Activated CD8-positive, alpha-beta memory T cell treated with anti-CD3 and anti-CD28 coated beads for 36 hours (primary cell): ENCODE results near the gene MECR. TPM values are rescaled to one million over a fixed set of nuclear protein-coding genes. Genes with fewer than 3 reads are reported as not detected.
"Not testable (repeated sequence)": the region's sequence is repeated elsewhere in the genome, so short reads cannot be mapped to it uniquely, and the experiment has no call there.

Experiments
- CTCF ChIA-PET: fragments of 350-600 bp; sonication (Branson Sonifier 250); formaldehyde crosslinking; loops from one replicate; lab custom pipeline; 2021; ENCODE audit warnings: antibody characterized with exemption; lab: Charles Lee
- POLR2A ChIA-PET: fragments of 350-600 bp; sonication (Branson Sonifier 250); formaldehyde crosslinking; loops from one replicate; lab custom pipeline; 2021; ENCODE audit warnings: antibody characterized with exemption; lab: Charles Lee
- total RNA-seq, 2 experiments: library from RNA; stranded (reverse); gene quantifications; one replicate each; pipeline ENCODE4 v1.2.3, GENCODE V29; 2021

Gene MECR
- total RNA-seq, 2 experiments from 2014 or later: 46.4 to 46.7 TPM

DNA sequence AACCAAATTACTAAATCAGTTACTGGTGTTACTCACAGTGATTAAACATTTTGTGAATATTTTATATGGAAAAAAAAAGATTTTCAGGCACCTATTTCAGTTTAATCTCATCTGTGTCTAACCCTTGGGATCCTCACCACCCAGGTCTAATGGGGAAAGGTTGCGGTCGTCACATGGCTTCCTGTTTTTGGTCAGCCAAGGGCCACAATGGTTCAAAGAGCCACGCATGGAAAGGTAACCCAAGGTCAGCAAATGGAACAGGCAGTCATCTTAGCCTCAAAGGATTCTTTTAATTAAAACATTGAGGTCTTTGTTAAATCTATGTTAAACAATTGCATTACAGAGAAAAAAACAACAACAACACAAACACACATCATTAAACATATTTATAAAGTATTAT lies 71.0 kb downstream of the MECR start:
- CTCF ChIA-PET: interaction anchor here (0.6 kb wide), 2 partner anchors 20 to 1723 kb away, joined by 3 to 5 read pairs; no protein-coding TSS in a partner anchor
- POLR2A ChIA-PET: no interaction called here

DNA sequence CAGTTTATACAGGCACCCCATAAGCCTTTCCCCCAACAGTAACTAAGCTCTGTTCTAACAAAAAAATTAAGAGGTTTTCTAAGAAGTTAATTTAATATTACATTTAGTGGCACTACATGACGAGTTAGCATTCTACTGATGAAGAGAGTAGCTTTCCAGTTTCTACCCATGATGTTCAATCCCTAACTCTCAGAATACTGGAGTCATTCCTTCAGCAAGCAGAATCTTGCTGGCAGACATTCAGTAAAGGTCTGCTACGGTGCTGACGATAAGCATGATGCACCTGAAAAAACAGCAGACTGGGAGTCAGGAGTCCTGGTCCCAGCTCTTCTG lies 73.5 kb downstream of the MECR start:
- ChIA-PET POLR2A (interaction anchor here (0.6 kb wide), 1 partner anchor 21 kb away, joined by 7 read pairs; no protein-coding TSS in a partner anchor), CTCF (interaction anchor here (0.9 kb wide), 1 partner anchor 32 kb away, joined by 3 read pairs; no protein-coding TSS in a partner anchor)

DNA sequence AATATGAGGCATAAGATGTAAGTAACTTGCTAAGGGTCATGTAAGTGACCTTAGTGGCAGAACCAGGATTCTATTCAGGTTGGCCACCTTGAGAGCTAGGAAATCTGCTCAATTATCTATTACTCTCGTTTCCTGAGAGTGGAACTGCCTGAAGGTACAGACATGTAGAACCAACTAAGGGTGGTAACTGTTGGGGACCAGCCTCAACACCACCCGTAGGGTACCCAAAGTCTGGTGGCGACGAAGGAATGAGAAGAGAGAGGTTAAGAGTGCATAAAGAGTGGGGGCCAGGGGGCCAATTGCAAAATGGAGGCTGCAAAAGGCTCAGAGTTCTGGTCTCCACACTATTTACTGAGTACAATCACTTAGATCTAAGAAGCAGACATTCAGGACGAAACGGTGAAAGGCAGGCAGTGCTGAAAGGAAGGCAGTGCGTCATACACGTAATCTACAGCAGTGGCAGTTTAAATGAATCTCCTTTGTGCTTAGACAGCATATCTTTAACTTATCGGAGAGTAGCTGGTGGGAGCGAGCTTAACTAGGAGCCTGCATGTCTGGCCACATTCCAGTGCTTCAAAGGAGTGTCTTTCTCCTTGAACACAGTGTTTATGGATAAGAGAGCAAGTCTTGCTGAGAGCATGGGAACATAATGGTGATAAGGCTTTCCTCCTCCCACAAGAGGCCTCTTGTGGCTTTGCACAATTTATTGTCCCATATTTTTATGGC lies 74.0 kb downstream of the MECR start:
- ChIA-PET POLR2A (interaction anchor here (0.6 to 0.7 kb wide), 2 partner anchors 21 to 267 kb away, joined by 6 to 7 read pairs; no protein-coding TSS in a partner anchor), CTCF (interaction anchor here (0.7 to 0.9 kb wide), 2 partner anchors 10 to 31 kb away, joined by 3 read pairs; no protein-coding TSS in a partner anchor)

DNA sequence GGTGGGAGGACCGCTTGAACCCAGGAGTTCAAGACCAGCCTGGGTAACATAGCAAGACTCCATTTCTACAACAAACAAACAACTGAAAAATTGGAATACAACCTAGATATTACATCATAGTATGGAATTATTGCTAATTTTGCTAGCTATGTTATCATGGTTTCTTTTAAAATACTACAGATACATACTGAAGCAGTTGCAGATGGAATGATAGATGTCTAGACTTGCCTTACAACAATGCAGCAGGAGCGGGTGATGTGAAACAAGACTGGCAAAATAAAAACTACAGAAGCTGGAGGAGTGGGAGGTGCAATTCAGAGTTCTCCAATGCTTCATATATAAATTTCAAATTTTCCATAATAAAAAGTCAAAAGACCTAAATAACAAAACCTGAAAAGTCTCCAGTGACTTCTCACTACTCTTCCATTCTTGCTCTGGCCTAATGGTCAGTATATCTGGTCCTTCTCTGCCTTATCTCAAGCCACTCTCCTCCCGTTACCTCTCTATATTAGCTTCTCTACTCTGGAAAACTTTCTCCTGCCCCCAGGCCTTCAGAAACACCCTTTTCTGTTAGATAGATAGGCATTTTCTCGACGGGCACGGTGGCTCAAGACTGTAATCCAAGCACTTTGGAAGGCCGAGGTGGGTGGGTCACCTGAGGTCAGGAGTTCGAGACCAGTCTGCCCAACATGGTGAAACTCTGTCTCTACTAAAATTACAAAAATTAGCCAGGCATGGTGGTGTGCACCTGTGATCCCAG lies 78.5 kb downstream of the MECR start:
- ChIA-PET CTCF (no interaction called here), POLR2A (no interaction called here)

DNA sequence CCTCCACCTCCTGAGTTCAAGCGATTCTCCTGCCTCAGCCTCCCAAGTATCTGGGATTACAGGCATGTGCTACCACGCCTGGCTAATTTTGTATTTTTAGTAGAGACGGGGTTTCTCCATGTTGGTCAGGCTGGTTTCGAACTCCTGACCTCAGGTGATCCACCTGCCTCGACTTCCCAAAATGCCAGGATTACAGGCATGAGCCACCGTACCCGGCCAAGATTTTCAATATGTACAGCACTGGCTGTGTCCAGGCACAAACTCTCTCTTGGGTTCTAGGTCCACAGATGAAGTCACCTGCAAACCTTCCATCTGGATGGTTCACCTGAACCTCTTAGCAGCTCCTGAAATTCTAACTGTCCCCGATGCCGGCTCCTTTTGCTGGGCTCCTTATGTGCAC lies 80.4 kb downstream of the MECR start:
- POLR2A ChIA-PET: not testable (repeated sequence)
- CTCF ChIA-PET: interaction anchor here (0.6 kb wide), 1 partner anchor 821 kb away, joined by 3 read pairs; no protein-coding TSS in a partner anchor

DNA sequence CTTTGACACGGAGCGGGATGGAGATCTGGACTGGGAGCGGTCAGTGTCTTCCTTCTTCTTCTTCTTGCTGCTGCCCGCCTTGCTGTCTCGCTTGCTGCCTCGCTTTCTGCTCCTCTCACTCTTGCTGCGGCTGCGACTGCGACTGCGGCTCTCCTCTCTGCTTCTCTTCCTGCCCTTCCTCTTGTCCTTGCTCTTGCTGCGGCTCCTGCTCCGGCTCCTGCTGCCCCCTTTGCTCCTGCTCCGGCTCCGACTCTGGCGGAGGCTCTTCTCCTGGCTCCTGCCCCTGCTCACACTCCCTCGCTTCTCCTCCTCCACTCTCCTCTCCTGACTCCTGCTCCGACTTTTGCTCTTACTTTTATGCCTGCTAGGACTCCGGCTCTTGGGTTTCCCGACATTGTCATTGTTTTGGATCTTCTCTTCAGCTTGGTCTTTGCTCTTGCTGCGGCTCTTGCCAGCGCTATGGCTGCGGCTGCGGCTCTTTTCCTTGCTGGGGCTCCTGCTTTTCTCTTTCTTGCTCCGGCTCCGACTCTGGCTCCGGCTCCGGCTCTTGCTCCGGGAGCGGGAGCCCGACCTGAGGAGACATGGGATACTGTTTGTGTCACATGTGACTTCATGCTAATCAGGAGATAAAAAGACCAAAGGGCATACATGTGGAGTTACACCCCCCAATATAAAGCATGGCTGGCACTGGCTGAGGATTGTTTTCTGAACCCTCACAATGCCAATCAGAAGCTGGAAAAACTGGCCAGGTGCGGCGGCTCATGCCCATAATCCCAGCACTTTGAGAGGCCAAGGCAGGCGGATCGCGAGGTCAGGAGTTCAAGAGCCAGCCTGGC lies 81.9 kb downstream of the MECR start:
- ChIA-PET POLR2A (no interaction called here), CTCF (no interaction called here)

DNA sequence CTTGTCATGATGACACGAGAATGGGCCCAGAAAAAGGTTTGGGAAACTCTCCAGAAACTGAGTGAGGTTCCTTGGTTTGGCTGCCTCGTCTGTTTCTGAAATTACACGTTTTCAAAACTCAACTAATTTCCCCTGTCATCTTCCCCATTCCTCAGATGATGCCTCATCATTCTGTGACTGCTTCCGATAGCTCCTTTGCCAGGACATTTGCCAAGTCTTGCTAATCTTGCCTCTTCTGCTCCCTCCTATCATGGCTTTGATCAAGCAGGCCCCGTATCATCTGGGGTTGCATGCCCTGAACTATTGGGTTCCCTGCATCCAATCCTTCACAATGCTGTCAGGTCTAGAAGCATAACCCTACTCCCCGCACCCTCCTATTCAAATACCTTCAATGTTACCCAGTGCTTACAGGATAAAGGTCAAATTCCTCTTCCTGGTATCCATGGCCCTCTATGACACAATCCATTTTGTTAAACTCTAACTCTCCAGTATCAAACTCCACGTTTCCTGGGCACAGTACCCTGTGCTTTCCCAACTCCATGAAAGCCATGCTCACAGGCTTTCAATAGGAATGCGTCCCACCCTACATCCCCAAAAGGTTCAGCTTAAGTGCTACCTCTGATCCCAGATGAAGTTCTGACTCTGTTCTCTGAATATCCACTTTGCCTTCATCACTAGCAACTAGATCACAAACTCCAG lies 84.8 kb downstream of the MECR start:
- POLR2A ChIA-PET: no interaction called here
- CTCF ChIA-PET: interaction anchor here (0.7 to 1.1 kb wide), 2 partner anchors 337 to 400 kb away, joined by 3 to 4 read pairs; no protein-coding TSS in a partner anchor

DNA sequence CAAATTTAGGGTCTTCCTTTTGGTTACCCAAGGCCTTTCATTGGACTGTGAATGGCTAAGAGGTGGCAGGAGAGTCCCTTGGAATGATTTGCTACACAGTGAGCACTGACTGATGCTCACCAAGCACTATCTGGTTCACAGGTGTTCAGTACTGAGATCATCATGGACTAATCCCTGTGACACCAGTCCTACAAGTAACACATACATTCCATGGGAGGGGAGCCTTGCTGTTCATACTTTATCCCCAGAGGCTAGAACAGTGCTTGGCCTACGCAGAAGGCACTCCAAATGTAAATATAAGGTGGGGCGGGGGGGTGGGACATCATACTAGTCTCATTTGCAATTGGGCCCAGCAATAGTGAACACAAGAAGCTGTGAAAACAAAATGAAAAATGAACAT lies 86.6 kb downstream of the MECR start:
- POLR2A ChIA-PET: interaction anchor here (0.7 kb wide), 1 partner anchor 9 kb away, joined by 3 read pairs; no protein-coding TSS in a partner anchor
- CTCF ChIA-PET: no interaction called here

DNA sequence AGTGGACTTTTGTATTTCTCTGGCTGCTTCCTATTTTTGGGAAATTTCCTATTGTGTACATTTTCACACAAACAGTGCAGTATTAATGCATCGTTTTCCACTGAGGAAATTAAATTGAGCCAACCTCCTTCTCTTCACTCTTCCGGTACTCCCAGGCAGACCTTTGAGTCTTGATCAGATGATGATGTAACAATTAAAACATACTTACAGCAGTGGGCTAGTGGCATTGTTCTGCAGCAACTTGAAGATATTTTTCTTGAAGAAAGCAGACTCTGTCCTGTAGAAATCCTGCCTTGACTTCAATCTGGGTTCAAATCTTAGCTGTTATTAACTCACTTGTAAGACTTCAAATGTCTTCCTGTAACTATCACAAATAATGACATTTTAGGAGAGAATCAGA lies 88.0 kb downstream of the MECR start:
- POLR2A ChIA-PET: no interaction called here
- CTCF ChIA-PET: no interaction called here

Other genes with a start within 250 kb of the MECR start
- under 1 TPM; 0.94 to 0.97 TPM for gene TMEM200B, start 107.0 kb downstream of the MECR start, total RNA-seq
- gene SRSF4, start 49.0 kb downstream of the MECR start, total RNA-seq: 100 to 1,000 TPM; 116 to 120 TPM
- under 1 TPM; 0.34 to 0.42 TPM for gene PTPRU, start 5.6 kb upstream of the MECR start, total RNA-seq